CD4-positive, alpha-beta T cell (primary cell): ENCODE data around the gene SLC2A6. TPM values are rescaled to one million over a fixed set of nuclear protein-coding genes. Genes with fewer than 3 reads are reported as not detected.
A peak's percentile ranks its signal among the peaks of the same experiment; 100 is the strongest.

Source experiments
- ATAC-seq: fragments of 200-7000 bp; cut with Tn5 transposase; one replicate; pipeline ENCODE4 v1.10.0; 2022; ENCODE audit warnings: mild to moderate bottlenecking; ENCODE audit not compliant: poor library complexity
- CTCF ChIA-PET: fragments of 350-600 bp; sonication (Branson Sonifier 250); formaldehyde crosslinking; loops from one replicate; lab custom pipeline; 2021; ENCODE audit warnings: antibody characterized with exemption, inconsistent platforms; lab: Charles Lee
- POLR2A ChIA-PET: fragments of 350-600 bp; sonication (Branson Sonifier 250); formaldehyde crosslinking; loops from one replicate; lab custom pipeline; 2021; ENCODE audit warnings: antibody characterized with exemption, inconsistent platforms; lab: Charles Lee
- DNase-seq, 14 experiments: peaks; one replicate each; pipeline ENCODE4 v3.0.0-alpha.2; 2013 to 2020; ENCODE audit warnings: mixed read lengths in 2 of 14
- H3K27ac ChIP-seq, 2 donors: one replicate each; pipeline versions ENCODE4 v1.5.1 to v1.7.0; 2013; ENCODE audit warnings: low read length in 2 of 2, low read depth in 1 of 2, mild to moderate bottlenecking in 1 of 2
- H3K27me3 ChIP-seq, 2 experiments: 1 replicate in 1 of 2; 2 replicates in 1 of 2; pipeline versions ENCODE4 v1.6.1 to v1.7.0; 2013; ENCODE audit warnings: low read length in 2 of 2, control low read depth in 1 of 2, mild to moderate bottlenecking in 1 of 2, moderate library complexity in 1 of 2; ENCODE audit not compliant: insufficient read depth in 2 of 2, control insufficient read depth in 1 of 2
- H3K36me3 ChIP-seq: one replicate; pipeline ENCODE4 v1.6.1; 2013; ENCODE audit warnings: low read length, control low read depth; ENCODE audit not compliant: insufficient read depth
- H3K4me1 ChIP-seq: one replicate; pipeline ENCODE4 v1.6.1; 2013; ENCODE audit warnings: low read length, control low read depth; ENCODE audit not compliant: insufficient read depth
- H3K4me3 ChIP-seq: one replicate; pipeline ENCODE4 v1.5.1; 2013; ENCODE audit warnings: mild to moderate bottlenecking, low read length, moderate library complexity
- H3K9me3 ChIP-seq, 2 experiments: 1 replicate in 1 of 2; 2 replicates in 1 of 2; pipeline versions ENCODE4 v1.6.1 to v1.7.0; 2013; ENCODE audit warnings: low read length in 2 of 2, mild to moderate bottlenecking in 2 of 2, control low read depth in 1 of 2, moderate library complexity in 1 of 2; ENCODE audit not compliant: control insufficient read depth in 1 of 2, insufficient read depth in 1 of 2
- H3K27ac Mint-ChIP-seq: one replicate; pipeline ENCODE4 v1.8.0; 2020; ENCODE audit warnings: mixed read lengths
- H3K27me3 Mint-ChIP-seq: one replicate; pipeline ENCODE4 v1.8.0; 2021; ENCODE audit warnings: mixed read lengths
- H3K36me3 Mint-ChIP-seq: one replicate; pipeline ENCODE4 v1.8.0; 2021; ENCODE audit warnings: low read depth, mixed read lengths
- H3K4me1 Mint-ChIP-seq: one replicate; pipeline ENCODE4 v1.8.0; 2021; ENCODE audit warnings: low read depth, mixed read lengths
- H3K4me3 Mint-ChIP-seq: one replicate; pipeline ENCODE4 v1.8.0; 2020; ENCODE audit warnings: mild to moderate bottlenecking, mixed read lengths
- H3K9me3 Mint-ChIP-seq: one replicate; pipeline ENCODE4 v1.8.0; 2020; ENCODE audit warnings: mixed read lengths
- intact Hi-C, 2 experiments: fragments of 100-400 bp; cut with DNase I in 1 of 2; cut with micrococcal nuclease in 1 of 2; formaldehyde crosslinking; loops; one replicate each; pipeline versions ENCODE4 v1.15.1 to v1.9.0; 2023 to 2025; cut with DNase I, micrococcal nuclease
- total RNA-seq, 174 experiments: library from RNA in 2 of 174; stranded (reverse) in 2 of 174; gene quantifications; one replicate each; pipeline ENCODE4 v1.2.3 and lab custom pipeline; 2021 to 2026
- TF ChIP-seq, protein P1 (sequence below): fragments of 200-600 bp; IDR thresholded peaks from one replicate; pipeline ENCODE4 v1.8.0; 2022; ENCODE audit warnings: antibody characterized with exemption, mild to moderate bottlenecking

The SLC2A6 gene
- total RNA-seq, 2 experiments from 2014 or later: 1.8 to 3.2 TPM

- ATAC-seq: no peak
- Histone ChIP-seq H3K27me3 (no peaks in the 10 kb centered on the region), H3K9me3 (peaks cover 5 to 7% of the 10 kb centered on the region in 2 experiments), H3K4me1 (peaks cover 30% of the 10 kb centered on the region), H3K4me3 (no peak overlapping the region), H3K36me3 (no peaks in the 10 kb centered on the region), H3K27ac (peak overlapping the region in 1 of 2 donors; percentile 25)
- Mint-ChIP-seq H3K27ac (peak overlapping the region; percentile 90), H3K4me1 (peaks cover 24% of the 10 kb centered on the region), H3K36me3 (no peaks in the 10 kb centered on the region), H3K4me3 (peak overlapping the region; percentile 9), H3K27me3 (no peaks in the 10 kb centered on the region), H3K9me3 (no peaks in the 10 kb centered on the region)
- DNase-seq: no peak
- ChIA-PET POLR2A (no interaction called here), CTCF (no interaction called here)
- intact Hi-C loops: no loop called here
- TF ChIP-seq, protein P1, sequence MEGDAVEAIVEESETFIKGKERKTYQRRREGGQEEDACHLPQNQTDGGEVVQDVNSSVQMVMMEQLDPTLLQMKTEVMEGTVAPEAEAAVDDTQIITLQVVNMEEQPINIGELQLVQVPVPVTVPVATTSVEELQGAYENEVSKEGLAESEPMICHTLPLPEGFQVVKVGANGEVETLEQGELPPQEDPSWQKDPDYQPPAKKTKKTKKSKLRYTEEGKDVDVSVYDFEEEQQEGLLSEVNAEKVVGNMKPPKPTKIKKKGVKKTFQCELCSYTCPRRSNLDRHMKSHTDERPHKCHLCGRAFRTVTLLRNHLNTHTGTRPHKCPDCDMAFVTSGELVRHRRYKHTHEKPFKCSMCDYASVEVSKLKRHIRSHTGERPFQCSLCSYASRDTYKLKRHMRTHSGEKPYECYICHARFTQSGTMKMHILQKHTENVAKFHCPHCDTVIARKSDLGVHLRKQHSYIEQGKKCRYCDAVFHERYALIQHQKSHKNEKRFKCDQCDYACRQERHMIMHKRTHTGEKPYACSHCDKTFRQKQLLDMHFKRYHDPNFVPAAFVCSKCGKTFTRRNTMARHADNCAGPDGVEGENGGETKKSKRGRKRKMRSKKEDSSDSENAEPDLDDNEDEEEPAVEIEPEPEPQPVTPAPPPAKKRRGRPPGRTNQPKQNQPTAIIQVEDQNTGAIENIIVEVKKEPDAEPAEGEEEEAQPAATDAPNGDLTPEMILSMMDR: no peak
Observed at GRCh38 chr9:133507246-133507965, 28.5 kb upstream of the SLC2A6 start.

DNA sequence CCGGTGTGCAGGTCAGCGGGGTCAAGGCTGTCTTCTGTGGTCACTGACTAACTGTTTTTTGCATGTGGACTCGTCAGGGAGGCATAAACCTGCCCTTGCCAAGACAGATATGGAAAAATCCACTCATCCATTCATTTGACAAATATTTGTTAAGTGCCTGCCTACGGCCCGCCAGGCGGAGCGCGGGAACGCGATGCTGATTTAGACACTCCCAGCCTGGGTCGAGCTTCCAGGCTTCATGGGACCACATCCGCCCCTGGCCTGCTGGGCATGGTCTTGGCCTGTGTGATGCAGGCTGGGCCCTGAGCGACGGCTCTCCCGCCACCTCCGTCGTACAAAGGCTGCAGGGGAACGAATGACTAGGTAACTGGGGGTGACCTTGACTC lies 27.7 kb upstream of the SLC2A6 start:
- CTCF ChIA-PET: no interaction called here
- Mint-ChIP-seq H3K4me3 (no peak overlapping the region), H3K36me3 (no peaks in the 10 kb centered on the region), H3K4me1 (peaks cover 24% of the 10 kb centered on the region), H3K27me3 (no peaks in the 10 kb centered on the region), H3K9me3 (no peaks in the 10 kb centered on the region), H3K27ac (no peak overlapping the region)
- intact Hi-C loops: no loop called here
- TF ChIP-seq, protein P1: no peak
- H3K36me3 ChIP-seq: no peaks in the 10 kb centered on the region
- no peak overlapping the region for H3K4me3 ChIP-seq
- peaks cover 30% of the 10 kb centered on the region for H3K4me1 ChIP-seq
- H3K27ac ChIP-seq: no peak overlapping the region
- ATAC-seq (no peak), DNase-seq (no peak)
- POLR2A ChIA-PET: no interaction called here
- no peaks in the 10 kb centered on the region for H3K27me3 ChIP-seq
- peaks cover 5 to 15% of the 10 kb centered on the region in 2 experiments for H3K9me3 ChIP-seq

DNA sequence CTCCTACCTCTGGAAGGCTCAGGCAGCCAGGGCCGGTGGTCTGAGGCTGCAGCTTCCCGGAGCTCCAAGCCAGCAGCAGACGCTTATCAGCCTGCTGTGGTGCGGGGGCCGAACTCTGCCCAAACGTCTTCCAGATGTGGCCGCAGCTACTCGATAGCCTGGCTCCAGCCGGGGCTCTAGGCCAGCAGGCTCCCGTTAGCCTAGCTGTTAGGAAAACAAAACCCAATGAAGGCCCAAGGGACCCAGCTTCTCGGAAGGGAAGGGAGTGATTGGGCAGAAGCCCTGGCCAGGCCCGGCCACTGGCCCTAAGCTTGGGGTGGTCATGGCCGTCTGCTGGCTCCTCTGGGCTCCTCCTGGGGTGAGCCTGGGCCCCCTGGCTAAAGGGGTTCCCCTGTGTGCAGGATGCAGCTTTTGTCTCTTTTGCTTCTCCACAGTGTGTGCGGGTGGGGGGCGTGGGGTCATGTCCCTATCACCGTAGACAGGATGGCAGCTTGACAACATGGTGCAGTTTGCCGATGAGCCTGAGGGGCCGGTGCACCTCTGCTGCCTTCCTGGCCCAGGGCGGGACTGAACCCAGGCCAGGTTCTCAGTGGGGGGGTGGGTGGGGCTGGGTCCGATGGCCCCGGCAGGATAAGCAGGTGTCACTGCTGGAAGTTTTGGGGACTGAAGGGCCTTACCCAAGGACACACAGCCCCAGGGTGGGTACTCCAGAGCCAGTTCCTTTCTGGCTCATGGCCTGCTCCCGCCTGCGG lies 27.2 kb upstream of the SLC2A6 start:
- H3K9me3 Mint-ChIP-seq: peaks cover 3% of the 10 kb centered on the region
- H3K4me1 Mint-ChIP-seq: peaks cover 24% of the 10 kb centered on the region
- no peak for ATAC-seq
- TF ChIP-seq, protein P1: no peak
- H3K27ac Mint-ChIP-seq: no peak overlapping the region
- intact Hi-C loops: no loop called here
- peaks cover 5 to 18% of the 10 kb centered on the region in 2 experiments for H3K9me3 ChIP-seq
- H3K27ac ChIP-seq: no peak overlapping the region
- H3K27me3 Mint-ChIP-seq: no peaks in the 10 kb centered on the region
- ChIA-PET POLR2A (no interaction called here), CTCF (no interaction called here)
- no peaks in the 10 kb centered on the region for H3K36me3 Mint-ChIP-seq
- no peak overlapping the region for H3K4me3 ChIP-seq
- no peaks in the 10 kb centered on the region for H3K27me3 ChIP-seq
- H3K4me3 Mint-ChIP-seq: no peak overlapping the region
- no peak for DNase-seq
- peaks cover 30% of the 10 kb centered on the region for H3K4me1 ChIP-seq
- H3K36me3 ChIP-seq: no peaks in the 10 kb centered on the region
